OCI-LY3 (cell line): ENCODE data around the gene IL4I1.

Source experiments
- H2AFZ ChIP-seq: fragments of 200-600, 300-600 bp; shearing (Covaris generic); 2 replicates; pipeline ENCODE4 v1.6.0; 2014; ENCODE audit warnings: antibody characterized with exemption, low read depth, low read length
- H3K27ac ChIP-seq: fragments of 200-600, 300-600 bp; sonication (generic); 2 replicates; pipeline ENCODE4 v1.5.1; 2014; ENCODE audit warnings: mild to moderate bottlenecking, low read length, moderate library complexity, mixed read lengths
- H3K27me3 ChIP-seq: fragments of 200-600, 300-600 bp; sonication (generic); 2 replicates; pipeline ENCODE4 v1.6.1; 2014; ENCODE audit warnings: low read depth, low read length, mixed read lengths
- H3K36me3 ChIP-seq: fragments of 200-600, 300-600 bp; sonication (generic); replicated peaks from 2 replicates; pipeline ENCODE3; 2014; ENCODE audit warnings: low read depth, low read length, mixed read lengths
- H3K4me1 ChIP-seq: fragments of 300-600, 200-600 bp; sonication (generic); 2 replicates; pipeline ENCODE4 v1.6.1; 2014; ENCODE audit warnings: low read length, mixed read lengths
- H3K4me2 ChIP-seq: fragments of 200-600, 300-600 bp; sonication (generic); 2 replicates; pipeline ENCODE4 v1.6.1; 2014; ENCODE audit warnings: low read length, mixed read lengths
- H3K4me3 ChIP-seq: fragments of 300-600, 200-600 bp; sonication (generic); 2 replicates; pipeline ENCODE4 v1.5.1; 2014; ENCODE audit warnings: antibody characterized with exemption, mild to moderate bottlenecking, low read length, moderate library complexity
- H3K79me2 ChIP-seq: fragments of 300-600, 200-600 bp; shearing (Covaris generic); 2 replicates; pipeline ENCODE4 v1.6.1; 2014; ENCODE audit warnings: mild to moderate bottlenecking, low read length, mixed read lengths
- H3K9ac ChIP-seq: fragments of 300-600, 200-600 bp; shearing (Covaris generic); 2 replicates; pipeline ENCODE4 v1.6.0; 2014; ENCODE audit warnings: mild to moderate bottlenecking, low read length, moderate library complexity
- H3K9me3 ChIP-seq: fragments of 200-600, 300-600 bp; shearing (Covaris generic); 2 replicates; pipeline ENCODE4 v1.6.1; 2014; ENCODE audit warnings: low read length, mixed read lengths; ENCODE audit not compliant: insufficient read depth
- H4K20me1 ChIP-seq: fragments of 200-600, 300-600 bp; sonication (generic); 2 replicates; pipeline ENCODE4 v1.6.1; 2016; ENCODE audit warnings: low read length, mixed read lengths; ENCODE audit not compliant: insufficient read depth
- CTCF ChIP-seq: fragments of 200-600, 300-600 bp; sonication (generic); IDR thresholded peaks from 2 replicates; pipeline ENCODE4 v1.5.1; 2014; ENCODE audit warnings: antibody characterized with exemption, low read length, low read depth
- EZH2phosphoT487 ChIP-seq: fragments of 200-600 bp; shearing (Covaris generic); IDR thresholded peaks from 2 replicates; pipeline ENCODE4 v1.6.1; 2018; ENCODE audit warnings: antibody characterized with exemption, mixed run types, low read depth

Gene IL4I1

GRCh38 chr19:49859682-49860335, 36.9 kb downstream of the IL4I1 start:
- no peaks in the 10 kb centered on the region for H3K27me3 ChIP-seq
- H3K79me2 ChIP-seq: peaks cover 6% of the 10 kb centered on the region; the same call in 1 of the 2 replicates
- H3K4me3 ChIP-seq: no peak overlapping the region
- H3K4me2 ChIP-seq: no peak overlapping the region
- no peak overlapping the region for H3K27ac ChIP-seq
- H3K9me3 ChIP-seq: no peaks in the 10 kb centered on the region
- H3K4me1 ChIP-seq: no peaks in the 10 kb centered on the region
- no peak overlapping the region for H3K9ac ChIP-seq
- peaks cover 17% of the 10 kb centered on the region; the same call in 1 of the 2 replicates for H4K20me1 ChIP-seq
- H3K36me3 ChIP-seq: peaks cover 76% of the 10 kb centered on the region
- no peak overlapping the region for H2AFZ ChIP-seq
- TF ChIP-seq EZH2phosphoT487: no peak
- TF ChIP-seq CTCF: no peak

DNA sequence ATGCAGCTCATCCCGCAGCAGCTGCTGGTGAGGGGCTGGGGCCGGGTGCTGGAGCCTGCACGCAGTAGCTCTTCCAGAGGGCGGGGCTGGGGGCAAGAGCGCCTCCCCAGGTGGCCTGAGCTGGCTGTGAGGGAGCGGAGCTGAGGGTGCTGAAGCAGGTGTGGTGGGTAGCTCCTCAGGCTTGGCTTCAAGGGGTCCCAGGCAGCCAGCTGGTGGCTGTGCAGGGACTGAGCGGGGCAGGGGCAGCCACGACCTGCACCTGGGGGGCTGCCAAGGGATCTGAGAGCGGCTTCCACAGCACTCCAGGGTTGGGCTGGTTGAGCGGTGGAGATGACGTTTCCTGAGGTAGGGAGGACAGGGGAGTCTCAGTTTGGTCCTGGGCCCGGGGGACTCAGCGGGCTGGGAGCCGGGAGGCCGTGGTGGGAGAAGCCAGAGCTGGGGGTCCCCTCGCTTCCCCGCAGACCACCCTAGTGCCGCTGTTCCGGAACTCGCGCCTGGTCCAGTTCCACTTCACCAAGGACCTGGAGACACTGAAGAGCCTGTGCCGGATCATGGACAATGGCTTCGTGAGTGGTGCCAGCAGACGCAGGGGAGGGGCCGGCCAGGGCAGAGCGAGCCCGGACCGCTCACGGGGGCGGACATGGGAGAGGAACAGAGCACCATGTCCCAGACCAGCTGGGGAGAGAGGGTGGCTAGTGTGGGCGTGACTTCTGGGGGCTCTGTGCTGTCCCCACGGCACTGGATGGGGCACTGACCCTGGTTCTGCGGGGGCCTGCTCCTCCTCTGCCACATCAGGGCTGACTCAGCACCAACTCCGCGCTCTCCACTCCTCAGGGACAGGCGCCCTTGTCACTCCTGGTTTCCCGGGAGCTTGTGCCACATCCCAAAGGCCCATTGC, 38.4 kb downstream of the IL4I1 start:
- no peak overlapping the region for H3K4me3 ChIP-seq
- H3K4me2 ChIP-seq: no peak overlapping the region
- TF ChIP-seq EZH2phosphoT487: no peak
- no peak for TF ChIP-seq CTCF
- H3K36me3 ChIP-seq: peaks cover 61% of the 10 kb centered on the region
- no peak overlapping the region for H3K9ac ChIP-seq
- peaks cover 12% of the 10 kb centered on the region for H3K79me2 ChIP-seq
- no peak overlapping the region for H3K27ac ChIP-seq
- no peak overlapping the region for H2AFZ ChIP-seq
- no peaks in the 10 kb centered on the region for H3K9me3 ChIP-seq
- peaks cover 28% of the 10 kb centered on the region for H4K20me1 ChIP-seq
- H3K27me3 ChIP-seq: no peaks in the 10 kb centered on the region
- H3K4me1 ChIP-seq: peaks cover 7% of the 10 kb centered on the region

DNA sequence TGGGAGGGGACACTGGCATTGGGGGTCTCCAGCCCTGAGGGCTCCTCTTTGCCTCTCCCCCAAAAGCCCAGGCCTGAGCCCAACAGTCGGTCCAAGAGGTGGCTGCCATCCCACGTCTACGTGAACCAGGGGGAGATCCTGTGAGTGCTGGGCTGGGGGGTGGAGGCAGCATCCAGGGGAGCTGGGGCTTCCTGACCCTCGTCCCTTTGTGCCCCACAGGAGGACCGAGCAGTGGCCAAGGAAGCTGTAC, 38.9 kb downstream of the IL4I1 start:
- H3K27me3 ChIP-seq: no peaks in the 10 kb centered on the region
- H3K79me2 ChIP-seq: peaks cover 17% of the 10 kb centered on the region
- TF ChIP-seq CTCF: no peak
- no peak for TF ChIP-seq EZH2phosphoT487
- H3K9me3 ChIP-seq: no peaks in the 10 kb centered on the region
- H3K9ac ChIP-seq: no peak overlapping the region
- no peak overlapping the region for H3K4me3 ChIP-seq
- peaks cover 55% of the 10 kb centered on the region for H3K36me3 ChIP-seq
- peaks cover 32% of the 10 kb centered on the region for H4K20me1 ChIP-seq
- H3K4me1 ChIP-seq: peaks cover 10% of the 10 kb centered on the region
- H3K4me2 ChIP-seq: no peak overlapping the region
- H2AFZ ChIP-seq: no peak overlapping the region
- H3K27ac ChIP-seq: no peak overlapping the region

DNA sequence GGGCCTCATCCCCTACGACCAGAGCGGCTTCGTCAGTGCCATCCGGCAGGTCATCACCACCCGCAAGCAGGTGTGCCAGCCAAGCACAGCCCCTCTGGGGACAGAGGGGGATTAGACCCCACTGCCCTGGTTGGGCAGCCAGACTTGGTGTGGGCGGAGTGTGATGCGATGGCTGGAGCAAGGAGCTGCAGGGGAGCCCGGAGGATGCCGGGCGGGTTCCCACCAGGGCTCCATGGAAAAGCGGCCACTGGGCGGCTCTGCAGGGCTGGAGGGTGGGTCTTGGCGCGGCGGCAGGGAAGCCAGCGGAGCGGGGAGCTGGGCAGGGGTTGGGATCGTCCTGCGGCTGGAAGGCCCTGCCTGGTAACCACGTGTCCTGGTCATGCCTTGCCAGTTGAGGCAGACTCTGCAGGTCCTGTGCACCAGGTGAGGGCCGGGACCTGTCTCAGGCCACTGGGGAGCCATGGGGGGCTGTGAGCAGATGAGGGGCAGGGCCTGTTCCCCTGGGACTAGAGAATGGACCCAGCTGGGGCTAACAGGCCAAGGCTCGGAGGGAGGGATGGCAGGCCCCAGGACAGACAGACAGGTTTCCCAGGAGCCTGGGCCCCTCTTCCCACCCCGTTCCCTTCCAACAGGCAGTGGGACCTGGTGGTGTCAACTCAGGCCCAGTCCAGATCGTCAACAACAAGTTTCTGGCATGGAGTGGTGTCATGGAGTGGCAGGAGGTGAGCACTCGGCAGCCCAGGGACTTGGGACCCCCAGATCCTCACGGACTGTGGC, 39.4 kb downstream of the IL4I1 start:
- Histone ChIP-seq H3K4me3 (no peak overlapping the region), H3K36me3 (peaks cover 51% of the 10 kb centered on the region), H3K9ac (no peak overlapping the region), H3K27ac (no peak overlapping the region), H3K27me3 (no peaks in the 10 kb centered on the region), H3K79me2 (peaks cover 22% of the 10 kb centered on the region), H3K4me1 (peaks cover 15% of the 10 kb centered on the region), H4K20me1 (peaks cover 37% of the 10 kb centered on the region), H3K9me3 (no peaks in the 10 kb centered on the region), H3K4me2 (no peak overlapping the region), H2AFZ (no peak overlapping the region)
- TF ChIP-seq CTCF: no peak
- TF ChIP-seq EZH2phosphoT487: no peak
